ENCODE measurements around the gene RRN3.
"Not testable (repeated sequence)": the region's sequence is repeated elsewhere in the genome, so short reads cannot be mapped to it uniquely, and the experiment has no call there.

Gene RRN3

DNA sequence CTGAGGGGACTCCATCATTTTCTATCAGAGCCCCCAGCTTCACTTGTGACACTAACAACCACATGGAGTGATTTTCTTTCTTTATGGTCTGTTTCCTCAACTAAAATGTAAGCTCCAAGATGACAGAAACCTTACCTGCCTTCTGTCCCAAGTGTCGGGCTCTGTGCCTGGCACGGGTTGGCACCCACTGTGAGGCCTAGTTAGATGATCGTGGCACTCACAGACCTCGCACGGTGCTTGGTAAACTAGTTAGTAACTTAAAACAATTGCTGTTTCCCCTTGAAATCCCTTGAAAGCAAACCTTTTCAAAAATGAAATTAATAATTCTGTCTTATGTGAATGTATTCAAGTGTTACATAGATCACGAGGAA, 65.7 kb downstream of the RRN3 start:
- DNase-seq (ENCODE audit: low read depth in 2 of 2) = not testable (repeated sequence)

DNA sequence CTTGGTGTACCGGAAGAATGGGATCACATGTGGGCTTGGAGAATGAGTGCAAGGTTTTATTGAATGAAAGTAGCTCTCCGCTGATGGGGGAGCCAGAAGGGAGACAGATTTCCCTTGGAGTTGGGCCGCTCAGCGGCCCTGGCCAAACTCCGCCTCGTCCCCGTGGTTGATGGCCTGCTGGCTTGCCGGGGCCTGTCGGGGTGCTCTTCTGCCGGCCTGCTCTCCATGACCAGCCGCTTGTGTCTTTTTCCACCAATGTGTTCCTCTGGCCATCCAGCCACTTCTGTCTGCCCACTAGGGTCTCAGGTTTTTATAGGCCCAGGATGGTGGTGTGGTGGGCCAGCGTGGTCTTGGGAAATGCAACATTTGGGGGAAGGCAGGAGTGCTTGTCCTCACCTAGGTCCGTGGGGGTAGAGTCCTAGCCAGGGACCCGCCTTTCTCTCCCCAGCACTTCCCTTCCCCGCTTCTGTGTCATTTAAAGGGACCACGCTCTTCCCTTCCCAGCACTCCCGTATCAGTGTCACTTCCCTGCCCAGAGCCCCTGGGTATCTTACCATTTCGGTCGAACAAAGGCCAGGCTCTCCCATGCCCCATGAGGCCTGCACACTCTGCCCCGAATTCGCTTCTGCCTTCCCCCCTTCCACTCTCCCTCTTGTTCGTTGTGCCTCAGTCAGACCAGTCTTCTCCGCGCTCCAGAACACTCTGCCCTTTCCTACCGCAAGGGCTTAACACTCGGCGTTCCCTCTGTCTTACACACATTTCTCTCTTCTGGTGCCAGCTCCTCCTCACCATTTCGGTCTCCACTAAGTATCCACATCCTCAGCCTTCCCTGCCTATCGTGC, 66.3 kb downstream of the RRN3 start:
- not testable (repeated sequence) for DNase-seq (ENCODE audit: low read depth in 2 of 2)

DNA sequence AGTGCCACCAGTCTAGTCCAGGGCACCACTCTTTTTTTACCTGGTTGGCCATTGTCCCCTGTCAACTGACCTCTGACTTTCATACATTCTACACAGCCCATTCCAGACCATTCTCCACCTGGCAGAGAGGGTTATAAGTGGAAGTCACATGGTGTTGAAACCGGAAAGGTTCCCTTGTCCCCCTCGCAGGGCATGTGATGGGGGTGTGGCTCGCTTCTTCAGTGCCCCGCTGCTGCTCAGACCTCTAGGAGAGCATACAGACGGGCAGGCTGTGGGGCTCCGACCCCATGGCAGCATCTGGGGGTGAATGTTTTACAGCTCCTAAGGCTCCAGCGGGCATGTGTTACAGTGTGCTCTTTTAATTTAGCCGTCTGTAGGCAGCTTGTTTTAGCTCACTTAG, 67.0 kb downstream of the RRN3 start:
- DNase-seq (ENCODE audit: low read depth in 2 of 2) = not testable (repeated sequence)

DNA sequence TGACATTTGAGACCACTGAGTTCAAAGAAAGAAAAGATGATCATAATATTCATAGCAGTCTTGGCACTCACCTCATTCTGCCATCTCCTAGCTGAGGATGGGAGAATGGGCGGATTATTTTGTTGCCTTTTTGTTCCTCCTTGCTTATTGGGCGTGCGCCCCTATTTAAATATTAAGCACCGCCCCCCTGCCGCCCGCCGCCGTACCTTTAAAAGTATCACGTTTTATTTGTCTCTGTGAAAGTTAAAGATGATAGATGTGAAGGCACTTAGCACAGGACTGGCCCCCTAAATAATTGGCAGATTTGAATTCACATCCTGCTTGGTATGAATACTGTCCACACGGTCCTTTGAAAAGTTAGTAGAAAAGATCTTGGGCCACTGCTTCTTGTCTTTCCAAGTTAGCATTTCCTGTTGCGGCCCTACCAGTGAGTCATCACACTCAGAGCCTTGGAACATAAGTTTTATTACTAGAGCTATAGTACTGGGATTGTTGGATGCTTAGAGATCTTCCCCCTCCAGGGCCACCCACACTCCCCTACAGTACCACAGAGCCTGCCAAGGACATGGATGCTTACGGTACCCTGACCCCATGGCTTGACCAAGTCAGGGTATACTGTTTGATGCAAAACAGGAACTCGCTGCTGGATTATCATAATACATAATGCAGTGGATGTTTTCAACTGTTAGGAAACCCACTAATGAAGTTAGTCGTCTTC, 68.7 kb downstream of the RRN3 start:
- peak in 1 of 2 experiments; percentile 9 for DNase-seq (ENCODE audit: low read depth in 2 of 2)

DNA sequence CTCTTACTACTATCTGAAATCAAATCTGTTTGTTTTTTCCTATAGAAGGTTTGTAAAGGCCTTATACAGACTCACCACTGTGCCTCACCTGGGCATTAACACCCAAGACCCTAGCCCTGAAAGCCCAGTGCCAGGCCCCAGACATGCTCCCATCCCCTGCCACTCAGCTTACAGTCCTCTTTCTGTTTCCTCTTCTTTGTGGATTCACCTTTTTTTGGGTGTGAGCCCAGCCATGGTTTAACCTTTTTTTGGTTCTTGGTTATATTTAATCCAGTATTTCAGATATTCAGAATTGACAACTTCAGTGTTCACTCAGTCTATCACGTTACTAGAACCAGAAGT, 69.2 kb downstream of the RRN3 start:
- not testable (repeated sequence) for DNase-seq (ENCODE audit: low read depth in 2 of 2)

DNA sequence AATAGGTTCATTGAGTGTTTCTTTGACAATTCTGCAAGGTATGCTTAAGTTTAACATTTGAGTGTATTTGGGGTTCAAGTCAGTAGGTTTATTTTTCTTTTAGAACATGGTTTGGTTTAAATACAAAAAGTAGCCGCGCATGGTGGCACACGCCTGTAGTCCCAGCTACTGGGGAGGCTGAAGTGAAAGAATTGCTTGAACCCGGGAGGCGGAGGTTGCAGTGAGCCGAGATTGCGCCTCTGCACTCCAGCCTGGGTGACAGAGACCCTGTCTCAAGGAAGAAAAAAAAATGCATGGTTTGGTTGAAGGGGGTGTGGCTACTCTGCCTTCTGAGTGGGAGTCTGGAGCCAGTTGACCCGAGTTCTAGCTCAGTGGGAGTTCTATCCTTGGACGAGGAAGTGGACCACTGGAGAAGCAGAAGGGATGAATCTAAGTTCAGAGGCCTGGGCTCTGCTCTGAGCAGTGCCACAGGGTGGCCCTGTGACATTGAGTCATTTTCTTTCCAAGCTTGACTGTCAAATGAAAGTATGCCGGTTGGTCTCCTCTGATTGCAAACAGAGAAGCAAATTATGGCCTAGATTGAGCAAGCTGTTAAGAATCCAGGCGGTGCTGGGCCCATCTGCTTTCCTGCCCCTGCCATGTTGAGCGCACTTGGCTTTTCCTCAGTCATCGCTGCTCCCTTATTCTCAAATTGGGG, 70.5 kb downstream of the RRN3 start:
- not testable (repeated sequence) for DNase-seq (ENCODE audit: low read depth in 2 of 2)

DNA sequence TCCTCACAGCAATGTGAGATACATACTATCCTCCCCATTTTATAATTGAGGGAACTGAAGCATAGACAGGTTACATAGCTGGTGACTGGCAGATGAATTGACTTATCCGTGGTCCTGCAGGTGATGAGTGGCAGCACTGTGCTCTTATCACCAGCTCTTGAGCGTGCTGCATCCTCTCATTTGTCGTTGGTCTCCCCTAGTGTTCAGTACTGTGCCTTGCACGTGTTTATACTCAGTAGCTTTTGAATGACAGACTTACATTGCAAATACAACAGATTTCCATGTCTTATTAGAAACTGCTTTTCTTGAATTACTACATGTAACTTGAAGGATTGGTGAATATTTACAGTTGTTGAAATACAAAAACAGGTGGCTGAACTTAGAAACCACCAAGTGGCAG, 71.9 kb downstream of the RRN3 start:
- not testable (repeated sequence) for DNase-seq (ENCODE audit: low read depth in 2 of 2)

DNA sequence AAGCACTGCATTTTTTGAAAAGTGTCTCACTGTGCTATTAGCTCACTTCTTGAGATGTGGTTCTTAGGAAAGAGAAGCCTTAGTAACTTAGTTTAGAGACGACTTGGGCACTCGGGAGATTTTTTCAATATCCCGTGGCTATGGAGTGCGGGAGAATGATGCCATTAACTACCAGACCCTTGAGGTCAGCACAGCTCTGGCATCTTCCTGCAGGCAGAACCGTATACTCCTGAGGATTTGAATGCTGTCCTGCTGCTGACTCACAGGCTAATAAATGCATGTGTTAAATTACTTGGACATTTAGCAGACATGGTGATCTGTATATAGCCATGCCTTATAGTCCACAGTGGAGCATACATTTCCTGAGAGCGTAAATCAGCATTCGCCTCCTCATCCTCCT, 72.6 kb downstream of the RRN3 start:
- peak; percentile 11 to 13 for DNase-seq (ENCODE audit: low read depth in 2 of 2)

DNA sequence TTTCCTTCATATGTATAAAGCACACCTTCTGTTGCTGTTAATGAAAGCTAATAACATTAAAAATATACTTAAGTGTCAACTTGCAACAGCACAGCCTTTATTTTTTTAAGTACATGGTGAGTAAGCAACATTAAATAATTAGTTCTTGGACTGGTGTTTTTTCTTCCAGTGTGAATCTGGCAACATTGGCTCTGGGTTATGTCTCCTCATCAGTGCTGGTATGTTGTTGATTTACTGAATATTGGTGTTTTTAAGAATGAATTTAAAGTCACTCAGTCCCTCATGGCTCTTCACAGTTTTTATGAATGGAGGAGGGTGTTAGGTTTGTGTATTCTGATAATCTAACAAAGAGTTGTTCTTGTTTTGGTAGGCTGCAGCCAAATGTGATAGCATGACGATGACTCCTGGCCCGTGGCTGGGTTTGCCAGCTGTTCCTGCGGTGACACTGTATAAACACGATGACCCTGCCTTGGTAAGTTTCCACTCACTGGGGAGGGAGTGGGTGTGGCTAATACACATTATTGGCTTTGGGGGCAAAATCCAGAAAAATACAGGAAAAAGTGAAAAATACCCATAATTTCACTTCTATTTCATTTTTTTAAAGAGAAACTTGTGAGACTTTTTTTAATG, 77.0 kb downstream of the RRN3 start:
- DNase-seq (ENCODE audit: low read depth in 2 of 2) = not testable (repeated sequence)

DNA sequence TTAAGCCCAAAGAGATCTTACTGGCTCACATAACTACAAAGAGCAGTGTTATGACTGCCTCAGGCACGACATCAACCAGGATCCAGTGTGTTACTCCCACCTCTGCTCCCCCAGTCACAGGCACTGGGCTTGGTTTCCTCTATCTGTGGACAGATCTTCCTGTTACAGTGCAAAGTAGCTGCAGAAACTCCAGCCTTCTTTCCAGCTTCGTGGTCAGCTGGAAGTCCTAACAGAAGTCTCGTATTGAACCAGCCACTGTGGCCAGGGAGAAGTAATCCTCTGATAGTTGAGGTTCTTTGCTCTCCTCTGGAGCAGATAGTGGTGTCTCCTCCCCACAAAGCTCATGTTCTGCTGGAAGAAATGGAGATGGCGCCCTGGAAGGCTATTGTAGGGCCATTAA, 77.7 kb downstream of the RRN3 start:
- not testable (repeated sequence) for DNase-seq (ENCODE audit: low read depth in 2 of 2)

DNA sequence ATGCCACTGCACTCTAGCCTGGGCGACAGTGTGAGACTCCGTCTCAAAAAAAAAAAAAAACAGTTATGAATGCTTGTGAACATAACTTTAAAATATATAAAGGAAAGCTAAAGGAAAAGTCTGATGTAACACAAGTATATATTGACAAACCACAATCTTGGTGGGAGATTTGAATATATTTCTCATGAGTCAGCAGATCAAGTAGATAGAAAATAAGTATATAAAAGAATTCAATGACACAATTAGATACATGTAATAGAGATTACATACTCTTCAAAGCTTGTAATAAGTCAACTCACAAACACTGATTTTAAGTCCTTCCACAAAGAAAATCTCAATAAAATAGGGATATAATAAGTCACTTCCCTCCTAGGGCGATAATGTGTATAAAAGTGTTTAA, 78.4 kb downstream of the RRN3 start:
- DNase-seq (ENCODE audit: low read depth in 2 of 2) = not testable (repeated sequence)

DNA sequence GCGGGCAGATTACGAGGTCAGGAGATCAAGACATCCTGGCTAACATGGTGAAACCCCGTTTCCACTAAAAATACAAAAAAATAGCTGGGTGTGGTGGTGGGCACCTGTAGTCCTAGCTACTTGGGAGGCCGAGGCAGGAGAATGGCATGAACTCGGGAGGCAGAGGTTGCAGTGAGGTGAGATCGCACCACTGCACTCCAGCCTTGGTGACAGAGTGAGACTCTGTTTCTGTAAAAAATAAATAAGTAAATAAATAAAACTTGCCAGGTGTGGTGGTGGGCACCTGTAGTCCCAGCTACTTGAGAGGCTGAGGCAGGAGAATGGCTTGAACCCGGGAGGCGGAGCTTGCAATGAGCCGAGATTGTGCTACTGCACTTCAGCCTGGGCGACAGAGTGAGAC, 81.1 kb downstream of the RRN3 start:
- not testable (repeated sequence) for DNase-seq (ENCODE audit: low read depth in 2 of 2)
